WTC11 (cell line): Measurements from ENCODE around the gene CBFA2T3. TPM values are rescaled to one million over a fixed set of nuclear protein-coding genes. Genes with fewer than 3 reads are reported as not detected.

ENCODE experiments used
- ATAC-seq: fragments of 200-7000 bp; cut with Tn5 transposase; 2 replicates; pipeline ENCODE4 v1.10.0; 2021; ENCODE audit warnings: mild to moderate bottlenecking, moderate library complexity
- CTCF ChIA-PET: fragments of 300-600 bp; sonication (Branson Sonifier 250); formaldehyde crosslinking; loops from one replicate; lab custom pipeline; 2021; ENCODE audit warnings: antibody characterized with exemption; lab: Charles Lee
- POLR2A ChIA-PET: fragments of 350-600 bp; sonication (Branson Sonifier 250); formaldehyde crosslinking; loops from one replicate; lab custom pipeline; 2021; ENCODE audit warnings: antibody characterized with exemption; lab: Charles Lee
- DNase-seq: peaks from one replicate; pipeline ENCODE4 v3.0.0; 2021; ENCODE audit warnings: low spot score
- H3K27ac Mint-ChIP-seq: 2 replicates; pipeline ENCODE4 v1.8.0; 2021; ENCODE audit warnings: mixed read lengths
- H3K27me3 Mint-ChIP-seq: 2 replicates; pipeline ENCODE4 v1.8.0; 2021; ENCODE audit warnings: low read depth, mild to moderate bottlenecking, moderate library complexity, mixed read lengths
- H3K36me3 Mint-ChIP-seq: 2 replicates; pipeline ENCODE4 v1.8.0; 2021; ENCODE audit warnings: mixed read lengths
- H3K4me1 Mint-ChIP-seq: 2 replicates; pipeline ENCODE4 v1.8.0; 2022; ENCODE audit warnings: mixed read lengths
- H3K4me3 Mint-ChIP-seq: 2 replicates; pipeline ENCODE4 v1.8.0; 2021; ENCODE audit warnings: mild to moderate bottlenecking, moderate library complexity, mixed read lengths
- H3K9me3 Mint-ChIP-seq: 2 replicates; pipeline ENCODE4 v1.8.0; 2021; ENCODE audit warnings: mixed read lengths
- AFF4 ChIP-seq: sonication (generic); formaldehyde crosslinking; IDR thresholded peaks from 2 replicates; pipeline ENCODE4 v1.8.1; 2023; ENCODE audit warnings: mild to moderate bottlenecking, missing genetic modification reagents, borderline replicate concordance
- AR ChIP-seq: fragments of 250-450 bp; sonication (Bioruptor Pico); IDR thresholded peaks from 2 replicates; pipeline ENCODE4 v1.9.0; 2021; ENCODE audit warnings: mild to moderate bottlenecking
- E2F4 ChIP-seq: sonication (generic); formaldehyde crosslinking; IDR thresholded peaks from 2 replicates; pipeline ENCODE4 v1.8.1; 2022; ENCODE audit warnings: low read depth, mild to moderate bottlenecking, moderate library complexity, missing genetic modification reagents, borderline replicate concordance
- ETV6 ChIP-seq: sonication (generic); formaldehyde crosslinking; IDR thresholded peaks from 2 replicates; pipeline ENCODE4 v1.8.1; 2022; ENCODE audit warnings: mild to moderate bottlenecking, missing genetic modification reagents
- FOXP1 ChIP-seq: sonication (generic); formaldehyde crosslinking; IDR thresholded peaks from 2 replicates; pipeline ENCODE4 v1.8.0; 2022; ENCODE audit warnings: missing genetic modification reagents, mild to moderate bottlenecking, moderate library complexity, borderline replicate concordance
- JAZF1 ChIP-seq: fragments of 250-450 bp; sonication (Bioruptor Pico); IDR thresholded peaks from 2 replicates; pipeline ENCODE4 v1.9.0; 2021; ENCODE audit warnings: moderate library complexity, mild to moderate bottlenecking, inconsistent platforms
- JUN ChIP-seq: sonication (generic); formaldehyde crosslinking; IDR thresholded peaks from 2 replicates; pipeline ENCODE4 v1.8.0; 2023; ENCODE audit warnings: mild to moderate bottlenecking, missing genetic modification reagents
- MLX ChIP-seq: sonication (generic); formaldehyde crosslinking; IDR thresholded peaks from 2 replicates; pipeline ENCODE4 v1.8.1; 2023; ENCODE audit warnings: mild to moderate bottlenecking, missing genetic modification reagents, moderate library complexity
- MYBL2 ChIP-seq: sonication (generic); formaldehyde crosslinking; IDR thresholded peaks from 2 replicates; pipeline ENCODE4 v1.8.1; 2023; ENCODE audit warnings: mild to moderate bottlenecking, moderate library complexity, missing genetic modification reagents
- NR1H2 ChIP-seq: sonication (generic); formaldehyde crosslinking; IDR thresholded peaks from 2 replicates; pipeline ENCODE4 v1.9.0; 2021; ENCODE audit warnings: mild to moderate bottlenecking, moderate library complexity, missing genetic modification reagents
- RELA ChIP-seq: sonication (generic); formaldehyde crosslinking; IDR thresholded peaks from 2 replicates; pipeline ENCODE4 v1.8.1; 2022; ENCODE audit warnings: missing genetic modification reagents, mild to moderate bottlenecking, borderline replicate concordance
- TEAD1 ChIP-seq: sonication (generic); formaldehyde crosslinking; IDR thresholded peaks from 2 replicates; pipeline ENCODE4 v1.8.0; 2022; ENCODE audit warnings: mild to moderate bottlenecking, missing genetic modification reagents
- TP53 ChIP-seq: sonication (generic); formaldehyde crosslinking; IDR thresholded peaks from 2 replicates; pipeline ENCODE4 v1.8.1; 2023; ENCODE audit warnings: mild to moderate bottlenecking, missing genetic modification reagents
- ZNF317 ChIP-seq: sonication (generic); formaldehyde crosslinking; IDR thresholded peaks from 2 replicates; pipeline ENCODE4 v1.8.1; 2023; ENCODE audit warnings: low read depth, mild to moderate bottlenecking, moderate library complexity, missing genetic modification reagents, borderline replicate concordance
- ZNF396 ChIP-seq: fragments of 250-450 bp; sonication (Bioruptor Pico); IDR thresholded peaks from 2 replicates; pipeline ENCODE4 v1.8.0; 2021; ENCODE audit warnings: mild to moderate bottlenecking, moderate library complexity, borderline replicate concordance
- total RNA-seq: library from RNA; stranded (reverse); gene quantifications from 3 replicates; pipeline ENCODE4 v1.2.3, GENCODE V29; 2021
- TF ChIP-seq, protein P1 (sequence below): sonication (generic); formaldehyde crosslinking; IDR thresholded peaks from 2 replicates; pipeline ENCODE4 v1.8.0; 2022; ENCODE audit warnings: mild to moderate bottlenecking, missing genetic modification reagents
- TF ChIP-seq, protein P2 (sequence below): sonication (generic); formaldehyde crosslinking; IDR thresholded peaks from 2 replicates; pipeline ENCODE4 v1.8.1; 2023; ENCODE audit warnings: mild to moderate bottlenecking, missing genetic modification reagents, moderate library complexity
- TF ChIP-seq, protein P3 (sequence below): sonication (generic); formaldehyde crosslinking; IDR thresholded peaks from 2 replicates; pipeline ENCODE4 v1.8.0; 2023; ENCODE audit warnings: missing genetic modification reagents
- TF ChIP-seq, protein P4 (sequence below): sonication (generic); formaldehyde crosslinking; IDR thresholded peaks from 2 replicates; pipeline ENCODE4 v1.8.1; 2022; ENCODE audit warnings: missing genetic modification reagents, borderline replicate concordance

CBFA2T3 gene
- total RNA-seq, 1 experiment from 2014 or later = 2.6 TPM

DNA sequence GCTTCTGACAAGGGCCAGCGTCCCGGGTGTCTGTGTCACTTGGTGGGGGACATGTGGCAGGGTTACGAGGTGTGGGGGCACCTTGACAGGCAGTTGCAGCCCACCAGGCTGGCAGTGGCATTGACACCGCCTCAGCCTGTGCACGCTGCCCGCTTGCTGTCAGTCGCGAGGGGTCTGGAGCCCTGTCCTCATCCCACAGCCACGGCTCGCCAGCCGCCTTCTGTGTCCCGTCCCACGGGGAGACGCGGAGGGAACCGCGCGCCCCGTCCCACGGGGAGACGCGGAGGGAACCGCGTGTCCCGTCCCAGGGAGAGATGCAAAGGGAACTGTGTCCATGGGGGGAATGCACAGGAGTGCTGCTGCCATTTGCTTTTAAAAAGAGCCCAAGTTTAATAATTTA, 114.0 kb downstream of the CBFA2T3 start:
- POLR2A ChIA-PET = no interaction called here

GRCh38 chr16:88861359-88861758, 115.6 kb downstream of the CBFA2T3 start:
- no peak for DNase-seq
- Mint-ChIP-seq H3K27me3 (no peaks in the 10 kb centered on the region), H3K4me3 (no peak overlapping the region), H3K27ac (no peak overlapping the region), H3K36me3 (peaks cover 27% of the 10 kb centered on the region), H3K4me1 (peaks cover 7% of the 10 kb centered on the region), H3K9me3 (no peaks in the 10 kb centered on the region)
- TF ChIP-seq, protein P1, sequence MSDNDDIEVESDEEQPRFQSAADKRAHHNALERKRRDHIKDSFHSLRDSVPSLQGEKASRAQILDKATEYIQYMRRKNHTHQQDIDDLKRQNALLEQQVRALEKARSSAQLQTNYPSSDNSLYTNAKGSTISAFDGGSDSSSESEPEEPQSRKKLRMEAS (CRISPR knock-in tag) = no peak
- TF ChIP-seq MYBL2 = no peak
- TF ChIP-seq, protein P2, sequence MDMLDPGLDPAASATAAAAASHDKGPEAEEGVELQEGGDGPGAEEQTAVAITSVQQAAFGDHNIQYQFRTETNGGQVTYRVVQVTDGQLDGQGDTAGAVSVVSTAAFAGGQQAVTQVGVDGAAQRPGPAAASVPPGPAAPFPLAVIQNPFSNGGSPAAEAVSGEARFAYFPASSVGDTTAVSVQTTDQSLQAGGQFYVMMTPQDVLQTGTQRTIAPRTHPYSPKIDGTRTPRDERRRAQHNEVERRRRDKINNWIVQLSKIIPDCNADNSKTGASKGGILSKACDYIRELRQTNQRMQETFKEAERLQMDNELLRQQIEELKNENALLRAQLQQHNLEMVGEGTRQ (CRISPR knock-in tag) = no peak
- no peak for ATAC-seq
- ChIA-PET CTCF (no interaction called here), POLR2A (no interaction called here)

More for the DNA sequence above, 114.0 kb downstream of the CBFA2T3 start:
- Mint-ChIP-seq H3K27ac (no peak overlapping the region), H3K27me3 (no peaks in the 10 kb centered on the region), H3K36me3 (peaks cover 22% of the 10 kb centered on the region)
- ATAC-seq = no peak
- CTCF ChIA-PET = interaction anchor here (1.9 kb wide), 1 partner anchor 47 kb away, joined by 5 read pairs; no protein-coding TSS in a partner anchor
- TF ChIP-seq, protein P3, sequence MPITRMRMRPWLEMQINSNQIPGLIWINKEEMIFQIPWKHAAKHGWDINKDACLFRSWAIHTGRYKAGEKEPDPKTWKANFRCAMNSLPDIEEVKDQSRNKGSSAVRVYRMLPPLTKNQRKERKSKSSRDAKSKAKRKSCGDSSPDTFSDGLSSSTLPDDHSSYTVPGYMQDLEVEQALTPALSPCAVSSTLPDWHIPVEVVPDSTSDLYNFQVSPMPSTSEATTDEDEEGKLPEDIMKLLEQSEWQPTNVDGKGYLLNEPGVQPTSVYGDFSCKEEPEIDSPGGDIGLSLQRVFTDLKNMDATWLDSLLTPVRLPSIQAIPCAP (CRISPR knock-in tag) = no peak
- TF ChIP-seq TP53 (CRISPR knock-in tag) = no peak
- no peak for TF ChIP-seq NR1H2 (CRISPR knock-in tag)
- no peak for TF ChIP-seq TEAD1 (CRISPR knock-in tag)
- no peak for TF ChIP-seq ZNF317
- TF ChIP-seq E2F4 (CRISPR knock-in tag) = no peak
- TF ChIP-seq ETV6 (CRISPR knock-in tag) = no peak
- TF ChIP-seq AR = no peak
- TF ChIP-seq, all 79 proteins: peak for 0
- Mint-ChIP-seq H3K4me1 (peaks cover 4% of the 10 kb centered on the region), H3K9me3 (no peaks in the 10 kb centered on the region), H3K4me3 (no peak overlapping the region)
- DNase-seq = no peak

- H3K27ac Mint-ChIP-seq = no peak overlapping the region
- peaks cover 27% of the 10 kb centered on the region for H3K36me3 Mint-ChIP-seq
- no peaks in the 10 kb centered on the region for H3K27me3 Mint-ChIP-seq
- ATAC-seq = no peak
- ChIA-PET CTCF (interaction anchor here (2.9 kb wide), 1 partner anchor 43 kb away, joined by 22 read pairs; no protein-coding TSS in a partner anchor), POLR2A (no interaction called here)
- no peak for DNase-seq
- no peaks in the 10 kb centered on the region for H3K9me3 Mint-ChIP-seq
- TF ChIP-seq AFF4 (no peak), MLX (CRISPR knock-in tag) (no peak), ZNF396 (CRISPR knock-in tag) (no peak), JUN (CRISPR knock-in tag) (no peak), RELA (CRISPR knock-in tag) (no peak), FOXP1 (CRISPR knock-in tag) (no peak), JAZF1 (no peak)
- TF ChIP-seq, protein P4, sequence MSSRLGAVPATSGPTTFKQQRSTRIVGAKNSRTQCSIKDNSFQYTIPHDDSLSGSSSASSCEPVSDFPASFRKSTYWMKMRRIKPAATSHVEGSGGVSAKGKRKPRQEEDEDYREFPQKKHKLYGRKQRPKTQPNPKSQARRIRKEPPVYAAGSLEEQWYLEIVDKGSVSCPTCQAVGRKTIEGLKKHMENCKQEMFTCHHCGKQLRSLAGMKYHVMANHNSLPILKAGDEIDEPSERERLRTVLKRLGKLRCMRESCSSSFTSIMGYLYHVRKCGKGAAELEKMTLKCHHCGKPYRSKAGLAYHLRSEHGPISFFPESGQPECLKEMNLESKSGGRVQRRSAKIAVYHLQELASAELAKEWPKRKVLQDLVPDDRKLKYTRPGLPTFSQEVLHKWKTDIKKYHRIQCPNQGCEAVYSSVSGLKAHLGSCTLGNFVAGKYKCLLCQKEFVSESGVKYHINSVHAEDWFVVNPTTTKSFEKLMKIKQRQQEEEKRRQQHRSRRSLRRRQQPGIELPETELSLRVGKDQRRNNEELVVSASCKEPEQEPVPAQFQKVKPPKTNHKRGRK (CRISPR knock-in tag) = no peak
- TF ChIP-seq, all 79 proteins: peak for 0
- Mint-ChIP-seq H3K4me1 (peaks cover 20% of the 10 kb centered on the region), H3K4me3 (no peak overlapping the region)
These were observed 117.5 kb downstream of the CBFA2T3 start for GRCh38 chr16:88859381-88860091.
